ENCODE results near the gene STK32C. TPM values are rescaled to one million over a fixed set of nuclear protein-coding genes. Genes with fewer than 3 reads are reported as not detected.

STK32C gene
- total RNA-seq, 1 donor from 2014 or later: 12.9 TPM

DNA sequence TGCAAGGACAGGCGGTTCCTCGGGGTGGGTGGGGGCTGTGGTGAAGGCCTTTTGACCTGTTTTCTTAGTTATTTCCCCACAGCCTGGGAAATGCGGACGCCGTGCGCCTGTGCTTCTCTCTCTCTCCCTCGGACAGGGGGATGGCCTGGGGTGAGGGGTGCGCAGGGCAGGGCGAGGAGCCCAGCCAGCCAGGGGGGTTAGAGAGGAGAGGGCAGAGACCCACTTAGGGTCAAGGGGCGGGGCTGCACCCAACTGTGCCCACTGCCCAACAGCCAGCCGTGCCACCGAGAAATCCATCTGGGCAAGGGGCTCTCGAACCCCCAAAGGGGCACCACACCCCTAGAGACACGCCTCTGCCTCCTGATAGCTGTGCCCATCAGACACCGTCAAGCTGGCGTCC, 67.2 kb downstream of the STK32C start:
- DNase-seq (ENCODE audit: extremely low spot score, unreplicated experiment): no peak
- Mint-ChIP-seq H3K27me3 (no peaks in the 10 kb centered on the region), H3K9me3 (no peaks in the 10 kb centered on the region), H3K4me3 (no peak overlapping the region), H3K4me1 (ENCODE audit: unreplicated experiment) (peaks cover 24% of the 10 kb centered on the region), H3K36me3 (no peaks in the 10 kb centered on the region), H3K27ac (no peak overlapping the region)
- TF ChIP-seq, protein P1, sequence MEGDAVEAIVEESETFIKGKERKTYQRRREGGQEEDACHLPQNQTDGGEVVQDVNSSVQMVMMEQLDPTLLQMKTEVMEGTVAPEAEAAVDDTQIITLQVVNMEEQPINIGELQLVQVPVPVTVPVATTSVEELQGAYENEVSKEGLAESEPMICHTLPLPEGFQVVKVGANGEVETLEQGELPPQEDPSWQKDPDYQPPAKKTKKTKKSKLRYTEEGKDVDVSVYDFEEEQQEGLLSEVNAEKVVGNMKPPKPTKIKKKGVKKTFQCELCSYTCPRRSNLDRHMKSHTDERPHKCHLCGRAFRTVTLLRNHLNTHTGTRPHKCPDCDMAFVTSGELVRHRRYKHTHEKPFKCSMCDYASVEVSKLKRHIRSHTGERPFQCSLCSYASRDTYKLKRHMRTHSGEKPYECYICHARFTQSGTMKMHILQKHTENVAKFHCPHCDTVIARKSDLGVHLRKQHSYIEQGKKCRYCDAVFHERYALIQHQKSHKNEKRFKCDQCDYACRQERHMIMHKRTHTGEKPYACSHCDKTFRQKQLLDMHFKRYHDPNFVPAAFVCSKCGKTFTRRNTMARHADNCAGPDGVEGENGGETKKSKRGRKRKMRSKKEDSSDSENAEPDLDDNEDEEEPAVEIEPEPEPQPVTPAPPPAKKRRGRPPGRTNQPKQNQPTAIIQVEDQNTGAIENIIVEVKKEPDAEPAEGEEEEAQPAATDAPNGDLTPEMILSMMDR (conservative IDR thresholded peaks at IDR 0.05): no peak

DNA sequence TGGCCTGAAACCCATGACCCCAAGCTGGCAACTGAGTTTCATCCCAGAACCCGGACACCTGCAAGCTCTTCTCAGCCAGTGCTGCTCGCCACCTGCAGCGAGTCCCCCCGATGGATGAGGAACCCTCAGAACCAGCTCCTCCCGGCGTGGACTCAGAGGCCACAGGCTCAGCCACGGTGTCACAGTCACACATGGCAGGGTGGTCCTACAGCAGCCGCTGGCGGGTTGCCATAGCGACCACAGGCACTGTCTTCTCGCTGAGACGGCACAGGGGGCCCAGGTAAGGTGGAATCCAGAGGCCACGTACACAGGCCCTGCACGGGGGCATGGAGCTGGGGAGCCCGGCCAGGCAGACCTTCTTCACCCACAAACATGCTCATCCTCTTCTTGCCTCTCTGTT, 67.6 kb downstream of the STK32C start:
- H3K27me3 Mint-ChIP-seq: no peaks in the 10 kb centered on the region
- no peak for DNase-seq (ENCODE audit: extremely low spot score, unreplicated experiment)
- no peaks in the 10 kb centered on the region for H3K9me3 Mint-ChIP-seq
- H3K27ac Mint-ChIP-seq: no peak overlapping the region
- TF ChIP-seq, protein P1 (conservative IDR thresholded peaks at IDR 0.05): no peak
- no peaks in the 10 kb centered on the region for H3K36me3 Mint-ChIP-seq
- no peak overlapping the region for H3K4me3 Mint-ChIP-seq
- peaks cover 24% of the 10 kb centered on the region for H3K4me1 Mint-ChIP-seq (ENCODE audit: unreplicated experiment)

DNA sequence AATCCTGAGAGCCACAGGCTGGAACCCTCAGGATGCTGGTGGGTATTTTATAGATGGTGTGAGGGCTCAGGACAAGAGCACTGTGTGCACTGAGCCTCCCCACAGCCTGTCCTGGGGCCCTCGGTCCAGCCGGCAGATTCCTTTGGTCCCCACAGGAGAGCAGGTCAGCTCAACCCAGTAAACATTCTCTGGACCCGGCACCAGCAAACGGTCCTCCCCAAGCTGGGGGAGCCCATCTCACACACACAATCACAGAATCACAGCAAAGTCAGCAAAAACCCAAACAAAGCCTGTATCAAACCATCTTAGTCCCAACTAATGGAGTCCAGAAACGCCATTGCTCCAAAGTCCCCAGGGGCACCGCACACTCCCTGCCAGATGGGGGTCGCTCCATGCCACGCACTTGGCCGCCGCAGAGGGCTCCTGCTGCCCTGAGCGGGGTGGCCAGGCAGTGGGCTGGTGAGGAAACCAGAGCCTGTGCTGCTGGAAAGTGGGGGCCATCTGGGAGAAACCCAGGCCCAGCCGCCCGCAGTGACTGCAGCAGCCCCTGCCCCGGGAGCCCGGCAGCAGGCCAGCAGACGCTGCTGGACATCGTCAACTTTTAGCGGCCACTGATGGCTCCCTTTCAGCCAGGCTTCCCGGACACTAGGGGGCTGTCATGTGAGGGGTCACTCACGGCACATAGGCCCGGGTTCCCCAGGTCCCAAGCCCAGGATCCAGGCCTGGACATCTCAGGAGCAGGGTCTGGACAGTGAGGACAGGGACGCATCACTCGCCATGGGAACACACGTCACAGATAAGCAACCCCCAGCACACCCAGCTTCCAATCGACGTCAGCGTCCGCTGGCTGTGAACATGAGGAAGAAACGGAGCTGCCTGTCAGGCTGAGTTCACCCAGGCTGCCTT, 68.4 kb downstream of the STK32C start:
- Mint-ChIP-seq H3K27ac (no peak overlapping the region), H3K4me3 (no peak overlapping the region), H3K36me3 (no peaks in the 10 kb centered on the region), H3K4me1 (ENCODE audit: unreplicated experiment) (peaks cover 24% of the 10 kb centered on the region), H3K27me3 (no peaks in the 10 kb centered on the region), H3K9me3 (no peaks in the 10 kb centered on the region)
- TF ChIP-seq, protein P1 (conservative IDR thresholded peaks at IDR 0.05): no peak
- DNase-seq (ENCODE audit: extremely low spot score, unreplicated experiment): no peak

DNA sequence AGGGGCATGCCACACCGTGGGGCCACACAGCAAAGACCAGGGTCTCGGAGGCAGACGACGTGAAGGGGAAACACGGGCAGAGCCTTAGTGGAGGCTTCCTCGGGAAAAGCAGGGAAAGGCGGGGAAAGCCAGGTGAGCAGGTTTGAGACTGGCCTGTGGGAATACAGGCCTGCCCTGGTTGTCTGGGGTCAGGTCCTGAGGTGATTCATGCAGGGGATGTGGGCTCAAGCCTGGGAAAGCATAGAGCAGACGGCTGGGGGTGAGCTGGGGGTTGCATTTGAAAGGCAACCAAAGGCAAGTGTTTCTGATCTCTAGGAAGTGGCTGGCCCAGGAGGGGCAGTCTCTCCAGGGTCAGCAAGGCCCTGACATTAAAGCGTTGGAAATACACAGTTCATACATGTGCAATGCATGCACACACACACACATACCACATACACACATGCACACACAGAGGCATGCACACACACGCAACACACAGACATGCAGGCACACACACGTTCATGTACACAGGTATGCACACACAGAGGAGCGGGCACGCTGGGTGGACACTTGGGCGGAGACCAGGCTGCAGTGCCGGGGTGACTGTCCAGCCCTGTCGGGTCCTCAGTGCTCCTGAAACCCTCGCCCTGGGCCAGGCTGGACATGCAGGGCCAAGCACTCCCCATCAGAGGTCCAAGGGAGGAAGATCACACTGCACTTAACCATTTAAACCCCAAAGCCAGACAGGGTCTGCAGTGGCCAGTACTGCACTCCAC, 69.2 kb downstream of the STK32C start:
- TF ChIP-seq, protein P1 (conservative IDR thresholded peaks at IDR 0.05): no peak
- Mint-ChIP-seq H3K4me1 (ENCODE audit: unreplicated experiment) (peaks cover 24% of the 10 kb centered on the region), H3K4me3 (no peak overlapping the region), H3K27me3 (no peaks in the 10 kb centered on the region), H3K36me3 (no peaks in the 10 kb centered on the region), H3K9me3 (no peaks in the 10 kb centered on the region), H3K27ac (no peak overlapping the region)
- DNase-seq (ENCODE audit: extremely low spot score, unreplicated experiment): no peak

DNA sequence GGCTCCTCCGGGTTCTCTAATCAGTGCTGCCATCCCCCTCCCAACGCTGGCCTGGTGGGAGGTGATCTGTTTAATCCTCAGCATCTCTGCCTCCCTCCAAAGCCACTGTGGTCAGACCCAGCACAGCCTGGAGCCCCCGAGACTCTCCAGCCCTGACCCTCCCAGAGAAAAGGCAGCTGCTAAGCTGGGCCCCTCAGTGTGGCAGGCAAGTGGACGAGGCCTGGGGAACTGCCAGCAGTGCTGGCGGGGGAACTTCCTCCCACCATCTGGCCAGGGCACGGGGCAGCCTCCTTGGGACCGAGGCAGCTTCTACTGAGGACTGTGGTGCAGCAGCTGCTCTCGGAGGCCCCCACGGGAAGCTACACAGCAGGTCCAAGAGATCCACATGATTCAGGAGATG, 69.9 kb downstream of the STK32C start:
- H3K36me3 Mint-ChIP-seq: no peaks in the 10 kb centered on the region
- no peak overlapping the region for H3K4me3 Mint-ChIP-seq
- TF ChIP-seq, protein P1 (conservative IDR thresholded peaks at IDR 0.05): no peak
- no peak overlapping the region for H3K27ac Mint-ChIP-seq
- no peak for DNase-seq (ENCODE audit: extremely low spot score, unreplicated experiment)
- H3K4me1 Mint-ChIP-seq (ENCODE audit: unreplicated experiment): peaks cover 18% of the 10 kb centered on the region
- H3K27me3 Mint-ChIP-seq: no peaks in the 10 kb centered on the region
- no peaks in the 10 kb centered on the region for H3K9me3 Mint-ChIP-seq
